NOMO-1 treated with dmso at 0.1 percent for 144 hours (cell line): ENCODE measurements around the gene HYAL1.
A peak's percentile ranks its signal among the peaks of the same experiment; 100 is the strongest.
"Not testable (repeated sequence)": the region's sequence is repeated elsewhere in the genome, so short reads cannot be mapped to it uniquely, and the experiment has no call there.

ENCODE experiments used
- DNase-seq: peaks from one replicate; lab custom pipeline; 2025; ENCODE audit not compliant: unreplicated experiment; lab: John Stamatoyannopoulos, UW

Gene HYAL1

GRCh38 chr3:50319181-50319893, 16.0 kb upstream of the HYAL1 start:
- no peak for DNase-seq

- DNase-seq: no peak
Observed at GRCh38 chr3:50318615-50319014, 15.2 kb upstream of the HYAL1 start.

GRCh38 chr3:50318163-50318562, 14.8 kb upstream of the HYAL1 start:
- DNase-seq: no peak

- no peak for DNase-seq
Observed at GRCh38 chr3:50317300-50317699, 13.9 kb upstream of the HYAL1 start.

- no peak for DNase-seq
Observed at GRCh38 chr3:50316657-50317242, 13.4 kb upstream of the HYAL1 start.

GRCh38 chr3:50314816-50315215, 11.4 kb upstream of the HYAL1 start:
- DNase-seq: no peak

GRCh38 chr3:50314342-50314741, 11.0 kb upstream of the HYAL1 start:
- no peak for DNase-seq

- DNase-seq: not testable (repeated sequence)
Observed at GRCh38 chr3:50312041-50312440, 8.7 kb upstream of the HYAL1 start.

GRCh38 chr3:50304601-50305000, 1.2 kb upstream of the HYAL1 start:
- DNase-seq: no peak

- DNase-seq: no peak
Observed at GRCh38 chr3:50302095-50303012, 1.0 kb downstream of the HYAL1 start.

- no peak for DNase-seq
Observed at GRCh38 chr3:50300681-50301254, 2.6 kb downstream of the HYAL1 start.

GRCh38 chr3:50299929-50300680, 3.3 kb downstream of the HYAL1 start:
- DNase-seq: peak; percentile 71

- DNase-seq: no peak
Observed at GRCh38 chr3:50299638-50299928, 3.8 kb downstream of the HYAL1 start.

GRCh38 chr3:50298836-50299637, 4.3 kb downstream of the HYAL1 start, which contains the start of the genes HYAL3 and NAA80:
HYAL3 (minus strand) TSS chr3:50299405; CDS start chr3:50295602, 3,803 bp downstream.
NAA80 (minus strand) TSS chr3:50299405; CDS start chr3:50297463, 1,942 bp downstream.
- DNase-seq: peak; percentile 100

- peak; percentile 14 for DNase-seq
Observed at GRCh38 chr3:50297896-50298725, 5.3 kb downstream of the HYAL1 start.

GRCh38 chr3:50297384-50297775, 6.0 kb downstream of the HYAL1 start:
- DNase-seq: no peak

- no peak for DNase-seq
Observed at GRCh38 chr3:50296721-50297383, 6.5 kb downstream of the HYAL1 start.
